22Rv1 (cell line): ENCODE results near the gene ABHD12.
A peak's percentile ranks its signal among the peaks of the same experiment; 100 is the strongest.

Experiments used
- H3K27ac ChIP-seq: fragments of 450-650 bp; 2 replicates; pipeline ENCODE4 v1.5.1; 2017
- CTCF ChIP-seq: fragments of 450-650 bp; IDR thresholded peaks from 2 replicates; pipeline ENCODE4 v1.5.1; 2017; ENCODE audit warnings: mild to moderate bottlenecking
- ZFX ChIP-seq: fragments of 450-650 bp; IDR thresholded peaks from 2 replicates; pipeline ENCODE4 v1.6.1; 2017; ENCODE audit warnings: antibody characterized with exemption, borderline replicate concordance

The ABHD12 gene

DNA sequence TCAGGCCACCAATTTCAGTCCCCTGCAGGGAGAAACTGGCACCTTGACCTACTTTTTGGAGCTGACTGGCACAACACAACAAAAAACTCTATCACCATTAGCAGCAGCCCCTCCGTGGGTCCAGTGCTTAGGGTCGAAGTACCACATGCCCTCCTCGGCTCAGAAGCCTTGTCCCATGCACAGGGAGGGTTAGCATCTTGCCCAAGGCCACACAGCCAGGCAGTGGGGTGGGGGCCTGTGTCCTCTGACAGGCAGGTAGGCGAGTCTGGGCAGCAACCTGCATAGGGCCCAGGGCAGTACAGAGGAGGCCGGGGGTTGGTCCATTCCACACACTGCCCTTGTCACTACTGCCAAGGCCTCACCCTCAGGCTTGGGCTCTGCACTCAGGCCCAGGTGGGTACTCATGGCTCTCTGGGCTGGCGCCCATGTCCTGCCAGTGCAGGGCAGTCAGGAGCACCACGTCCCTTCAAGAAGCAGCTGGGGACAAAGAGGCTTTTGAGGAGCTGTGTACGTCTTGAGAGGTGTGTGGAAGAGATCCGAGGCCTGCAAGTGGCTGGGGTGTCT lies 89.2 kb downstream of the ABHD12 start:
- no peak overlapping the region for H3K27ac ChIP-seq
- TF ChIP-seq CTCF, result no peak
- TF ChIP-seq ZFX, result no peak

- no peak for TF ChIP-seq ZFX
- TF ChIP-seq CTCF, result no peak
These were observed 90.0 kb downstream of the ABHD12 start for GRCh38 chr20:25300496-25301170.

DNA sequence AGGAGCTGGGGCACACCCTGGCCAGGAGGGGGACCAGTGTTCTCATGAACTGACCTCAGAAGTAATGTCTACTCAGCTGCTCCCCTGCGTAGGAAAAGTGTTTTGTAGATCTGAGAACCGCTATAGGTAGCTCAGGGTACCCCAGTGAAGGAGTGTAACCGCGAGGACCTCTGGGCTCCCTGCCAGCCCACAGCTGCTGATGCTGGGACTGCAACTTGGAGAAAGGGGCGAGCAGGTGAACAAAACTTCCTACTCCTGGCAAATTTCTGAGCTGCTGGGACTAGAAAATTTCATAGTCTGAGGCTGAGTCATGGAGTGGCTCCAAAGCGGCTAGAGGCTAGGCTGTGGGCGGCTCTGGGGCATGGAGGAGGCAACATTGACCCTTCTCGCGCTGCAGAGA lies 90.8 kb downstream of the ABHD12 start:
- peak overlapping the region; percentile 23; the same call in 1 of the 2 replicates for H3K27ac ChIP-seq
- TF ChIP-seq CTCF (no peak), ZFX (no peak)

More at GRCh38 chr20:25300496-25301170, 90.0 kb downstream of the ABHD12 start:
- H3K27ac ChIP-seq, result no peak overlapping the region

GRCh38 chr20:25297141-25297905 lies 93.3 kb downstream of the ABHD12 start:
- TF ChIP-seq CTCF (no peak), ZFX (no peak)
- H3K27ac ChIP-seq, result peak overlapping the region; percentile 27; the same call in 1 of the 2 replicates

- H3K27ac ChIP-seq, result peak overlapping the region; percentile 27; the same call in 1 of the 2 replicates
- TF ChIP-seq CTCF (peak; percentile 54), ZFX (no peak)
These were observed 94.2 kb downstream of the ABHD12 start for GRCh38 chr20:25296094-25297093.

- no peak for TF ChIP-seq CTCF
- TF ChIP-seq ZFX, result no peak
- H3K27ac ChIP-seq, result peak overlapping the region; percentile 27; the same call in 1 of the 2 replicates
These were observed 95.1 kb downstream of the ABHD12 start for GRCh38 chr20:25295386-25296093.
